Hematopoietic multipotent progenitor cell (in vitro differentiated cells): Measurements from ENCODE around the gene ZNF317. TPM values are rescaled to one million over a fixed set of nuclear protein-coding genes. Genes with fewer than 3 reads are reported as not detected.

ENCODE experiments used
- DNase-seq, 3 donors: peaks; one replicate each; pipeline ENCODE4 v3.0.0-alpha.2; 2011 to 2015; ENCODE audit warnings: low read depth in 2 of 3, low spot score in 2 of 3
- total RNA-seq: library from RNA; depleted of rRNA; stranded (reverse); fragments of >200 nt; gene quantifications from one replicate; pipeline ENCODE4 v1.2.3, GENCODE V29; 2012

Gene ZNF317
- total RNA-seq = 36.6 TPM

- DNase-seq = peak; percentile 76 to 96 (median 91)
Observed at GRCh38 chr19:9140159-9140874, at the start of gene ZNF317. Gene ZNF317 (plus strand): TSS chr19:9140397. CDS start chr19:9156017, 15,620 bp downstream.

- DNase-seq = no peak
Observed at GRCh38 chr19:9107375-9107774, 32.8 kb upstream of the ZNF317 start, which contains the start of gene OR7G2. Gene OR7G2 (minus strand): TSS chr19:9107475. CDS start chr19:9103243, 4,232 bp downstream.

- no peak for DNase-seq
Observed at GRCh38 chr19:9109959-9110358, 30.2 kb upstream of the ZNF317 start.

- no peak for DNase-seq
Observed at GRCh38 chr19:9115307-9115813, 24.8 kb upstream of the ZNF317 start, which contains the start of gene OR7G1. Gene OR7G1 (minus strand): TSS chr19:9115763. CDS start chr19:9115763, 0 bp downstream.

GRCh38 chr19:9116547-9116946, 23.6 kb upstream of the ZNF317 start:
- DNase-seq = no peak

GRCh38 chr19:9126900-9127405, 13.2 kb upstream of the ZNF317 start, which contains the start of gene OR7G3:
Gene OR7G3 (minus strand): TSS chr19:9126950. CDS start chr19:9126950, 0 bp downstream.
- DNase-seq = no peak

GRCh38 chr19:9128171-9128570, 12.0 kb upstream of the ZNF317 start:
- DNase-seq = no peak

- DNase-seq = peak in 2 of 3 donors; percentile 46 to 92
Observed at GRCh38 chr19:9130965-9131364, 9.2 kb upstream of the ZNF317 start.

- no peak for DNase-seq
Observed at GRCh38 chr19:9132422-9132821, 7.8 kb upstream of the ZNF317 start.

- peak in 1 of 3 donors; percentile 12 for DNase-seq
Observed at GRCh38 chr19:9139609-9140158, 513 bp upstream of the ZNF317 start.

- DNase-seq = peak in 1 of 3 donors; percentile 44
Observed at GRCh38 chr19:9144920-9145319, 4.7 kb downstream of the ZNF317 start.

- no peak for DNase-seq
Observed at GRCh38 chr19:9146882-9147281, 6.7 kb downstream of the ZNF317 start.

GRCh38 chr19:9148697-9149096, 8.5 kb downstream of the ZNF317 start:
- no peak for DNase-seq

GRCh38 chr19:9149997-9150396, 9.8 kb downstream of the ZNF317 start:
- DNase-seq = no peak

GRCh38 chr19:9150650-9151049, 10.5 kb downstream of the ZNF317 start:
- no peak for DNase-seq

- no peak for DNase-seq
Observed at GRCh38 chr19:9151367-9151766, 11.2 kb downstream of the ZNF317 start.

GRCh38 chr19:9155591-9155990, 15.4 kb downstream of the ZNF317 start:
- no peak for DNase-seq

GRCh38 chr19:9156304-9156703, 16.1 kb downstream of the ZNF317 start:
- DNase-seq = no peak

- no peak for DNase-seq
Observed at GRCh38 chr19:9159891-9160290, 19.7 kb downstream of the ZNF317 start.

GRCh38 chr19:9161427-9161826, 21.2 kb downstream of the ZNF317 start:
- no peak for DNase-seq

GRCh38 chr19:9165261-9165660, 25.1 kb downstream of the ZNF317 start:
- DNase-seq = no peak

- no peak for DNase-seq
Observed at GRCh38 chr19:9166846-9167245, 26.6 kb downstream of the ZNF317 start.
